WTC11 (cell line): ENCODE data around the gene ICOS.

ENCODE experiments used
- CDX4 ChIP-seq: fragments of 250-450 bp; sonication (Bioruptor Pico); IDR thresholded peaks from 2 replicates; pipeline ENCODE4 v1.9.0; 2021; ENCODE audit warnings: moderate library complexity, mild to moderate bottlenecking, inconsistent platforms, borderline replicate concordance
- CTCF ChIP-seq: fragments of 200-600 bp; IDR thresholded peaks from 2 replicates; pipeline ENCODE4 v1.8.0; 2022; ENCODE audit warnings: antibody characterized with exemption
- E2F1 ChIP-seq: sonication (generic); formaldehyde crosslinking; IDR thresholded peaks from 2 replicates; pipeline ENCODE4 v1.8.0; 2022; ENCODE audit warnings: mild to moderate bottlenecking, missing genetic modification reagents
- ETV6 ChIP-seq: sonication (generic); formaldehyde crosslinking; IDR thresholded peaks from 2 replicates; pipeline ENCODE4 v1.8.1; 2022; ENCODE audit warnings: mild to moderate bottlenecking, missing genetic modification reagents
- GABPB1 ChIP-seq: sonication (generic); formaldehyde crosslinking; IDR thresholded peaks from 2 replicates; pipeline ENCODE4 v1.8.1; 2023; ENCODE audit warnings: mild to moderate bottlenecking, missing genetic modification reagents
- JUN ChIP-seq: sonication (generic); formaldehyde crosslinking; IDR thresholded peaks from 2 replicates; pipeline ENCODE4 v1.8.0; 2023; ENCODE audit warnings: mild to moderate bottlenecking, missing genetic modification reagents
- MLX ChIP-seq: sonication (generic); formaldehyde crosslinking; IDR thresholded peaks from 2 replicates; pipeline ENCODE4 v1.8.1; 2023; ENCODE audit warnings: mild to moderate bottlenecking, missing genetic modification reagents, moderate library complexity
- NFYB ChIP-seq: sonication (generic); formaldehyde crosslinking; conservative IDR thresholded peaks from 2 replicates; pipeline ENCODE4 v1.8.0; 2022; ENCODE audit warnings: low read depth, missing genetic modification reagents
- NR3C1 ChIP-seq: sonication (generic); formaldehyde crosslinking; conservative IDR thresholded peaks from 2 replicates; pipeline ENCODE4 v1.8.1; 2023; ENCODE audit warnings: low read depth, mild to moderate bottlenecking, missing genetic modification reagents
- SP1 ChIP-seq: sonication (generic); formaldehyde crosslinking; conservative IDR thresholded peaks from 2 replicates; pipeline ENCODE4 v1.8.1; 2022; ENCODE audit warnings: missing genetic modification reagents
- USF2 ChIP-seq: sonication (generic); formaldehyde crosslinking; IDR thresholded peaks from 2 replicates; pipeline ENCODE4 v1.8.1; 2023; ENCODE audit warnings: mild to moderate bottlenecking, missing genetic modification reagents, moderate library complexity
- ZBTB21 ChIP-seq: sonication (generic); formaldehyde crosslinking; IDR thresholded peaks from 2 replicates; pipeline ENCODE4 v1.8.1; 2023; ENCODE audit warnings: mild to moderate bottlenecking, missing genetic modification reagents, borderline replicate concordance
- ZNF121 ChIP-seq: sonication (generic); formaldehyde crosslinking; IDR thresholded peaks from 2 replicates; pipeline ENCODE4 v1.8.0; 2023; ENCODE audit warnings: missing genetic modification reagents

- TF ChIP-seq SP1 = no peak
- TF ChIP-seq CTCF = no peak
- no peak for TF ChIP-seq ETV6 (CRISPR knock-in tag)
- TF ChIP-seq USF2 (CRISPR knock-in tag) = no peak
- TF ChIP-seq NFYB (CRISPR knock-in tag) = no peak
- no peak for TF ChIP-seq ZBTB21 (CRISPR knock-in tag)
- TF ChIP-seq ZNF121 (CRISPR knock-in tag) = no peak
- no peak for TF ChIP-seq MLX
- no peak for TF ChIP-seq E2F1
- no peak for TF ChIP-seq NR3C1
- TF ChIP-seq JUN = no peak
- no peak for TF ChIP-seq GABPB1
- no peak for TF ChIP-seq CDX4 (CRISPR knock-in tag)
These were observed 52.1 kb downstream of the ICOS start for GRCh38 chr2:203988500-203989260.
